DOHH2 (cell line): ENCODE data around the gene DPP6.

Experiments used
- H3F3A ChIP-seq: fragments of 200-600 bp; sonication (generic), shearing (Covaris generic); 2 replicates; pipeline ENCODE4 v1.6.0; 2016; ENCODE audit warnings: antibody characterized with exemption, mild to moderate bottlenecking; ENCODE audit not compliant: control insufficient read depth, insufficient read depth
- H3K27ac ChIP-seq: fragments of 200-600 bp; sonication (generic); 2 replicates; pipeline ENCODE4 v1.5.1; 2014; ENCODE audit warnings: low read depth, mild to moderate bottlenecking, low read length, moderate library complexity
- H3K27me3 ChIP-seq: fragments of 200-600 bp; sonication (generic); 2 replicates; pipeline ENCODE4 v1.6.1; 2014; ENCODE audit warnings: mild to moderate bottlenecking, low read length, mixed read lengths; ENCODE audit not compliant: control insufficient read depth
- H3K36me3 ChIP-seq: fragments of 200-600 bp; sonication (generic); 2 replicates; pipeline ENCODE4 v1.6.1; 2014; ENCODE audit warnings: mild to moderate bottlenecking, low read length, moderate library complexity, mixed read lengths; ENCODE audit not compliant: control insufficient read depth
- H3K4me1 ChIP-seq: fragments of 200-600 bp; sonication (generic); 2 replicates; pipeline ENCODE4 v1.6.1; 2014; ENCODE audit warnings: mild to moderate bottlenecking, low read length, mixed read lengths; ENCODE audit not compliant: control insufficient read depth
- H3K4me2 ChIP-seq: fragments of 200-600 bp; sonication (generic); 2 replicates; pipeline ENCODE4 v1.6.0; 2014; ENCODE audit warnings: mild to moderate bottlenecking, low read length, moderate library complexity
- H3K4me3 ChIP-seq: fragments of 200-600 bp; sonication (generic); 2 replicates; pipeline ENCODE4 v1.5.1; 2014; ENCODE audit warnings: mild to moderate bottlenecking, low read length, mixed read lengths
- H3K79me2 ChIP-seq: fragments of 200-600 bp; sonication (generic); 2 replicates; pipeline ENCODE4 v1.6.1; 2014; ENCODE audit warnings: mild to moderate bottlenecking, low read length, mixed read lengths; ENCODE audit not compliant: control insufficient read depth
- H3K9me2 ChIP-seq: fragments of 200-600 bp; sonication (generic); replicated peaks from 2 replicates; pipeline ENCODE4 v1.6.1; 2014; ENCODE audit warnings: mild to moderate bottlenecking, low read length, mixed read lengths; ENCODE audit not compliant: control insufficient read depth
- H3K9me3 ChIP-seq: fragments of 200-600 bp; sonication (generic); 2 replicates; pipeline ENCODE4 v1.6.1; 2014; ENCODE audit warnings: antibody characterized with exemption, low read length, mixed read lengths; ENCODE audit not compliant: control insufficient read depth, insufficient read depth
- H4K20me1 ChIP-seq: fragments of 200-600 bp; sonication (generic); 2 replicates; pipeline ENCODE4 v1.6.0; 2014; ENCODE audit warnings: low read depth, mild to moderate bottlenecking, antibody characterized with exemption, low read length, moderate library complexity; ENCODE audit not compliant: control insufficient read depth, insufficient read depth
- CTCF ChIP-seq: fragments of 200-600 bp; sonication (generic); IDR thresholded peaks from one replicate; pipeline ENCODE4 v1.5.1; 2014; ENCODE audit warnings: antibody characterized with exemption, mild to moderate bottlenecking, low read depth, low read length; ENCODE audit not compliant: poor library complexity, severe bottlenecking
- EZH2phosphoT487 ChIP-seq: fragments of 200-600 bp; sonication (generic); IDR thresholded peaks from 2 replicates; pipeline ENCODE4 v1.6.1; 2017; ENCODE audit warnings: borderline replicate concordance, mild to moderate bottlenecking, antibody characterized with exemption, low read length, moderate library complexity, mixed read lengths

DPP6 gene

GRCh38 chr7:154633641-154634040 lies 581.4 kb downstream of the DPP6 start:
- Histone ChIP-seq H3K79me2 (no peaks in the 10 kb centered on the region), H3K4me2 (no peak overlapping the region), H3K9me3 (no peaks in the 10 kb centered on the region)

GRCh38 chr7:154638286-154638685 lies 586.1 kb downstream of the DPP6 start:
- H3K27me3 ChIP-seq, result no peaks in the 10 kb centered on the region
- H3K4me1 ChIP-seq, result no peaks in the 10 kb centered on the region
- no peaks in the 10 kb centered on the region for H3K36me3 ChIP-seq
- no peak for TF ChIP-seq EZH2phosphoT487
- no peak for TF ChIP-seq CTCF
- no peaks in the 10 kb centered on the region for H3K9me2 ChIP-seq
- no peak overlapping the region for H3K4me3 ChIP-seq
- no peaks in the 10 kb centered on the region for H3K79me2 ChIP-seq
- H3F3A ChIP-seq, result no peaks in the 10 kb centered on the region
- H3K4me2 ChIP-seq, result no peak overlapping the region
- no peaks in the 10 kb centered on the region for H3K9me3 ChIP-seq
- no peak overlapping the region for H3K27ac ChIP-seq
- H4K20me1 ChIP-seq, result no peaks in the 10 kb centered on the region

More at GRCh38 chr7:154633641-154634040, 581.4 kb downstream of the DPP6 start:
- no peaks in the 10 kb centered on the region for H3K36me3 ChIP-seq
- TF ChIP-seq EZH2phosphoT487 (no peak), CTCF (no peak)
- H3K27ac ChIP-seq, result no peak overlapping the region
- no peaks in the 10 kb centered on the region for H3K9me2 ChIP-seq
- no peak overlapping the region for H3K4me3 ChIP-seq
- H3F3A ChIP-seq, result no peaks in the 10 kb centered on the region
- H3K27me3 ChIP-seq, result no peaks in the 10 kb centered on the region
- H4K20me1 ChIP-seq, result no peaks in the 10 kb centered on the region
- H3K4me1 ChIP-seq, result no peaks in the 10 kb centered on the region

GRCh38 chr7:154640266-154640865 lies 588.2 kb downstream of the DPP6 start:
- no peaks in the 10 kb centered on the region for H3K9me2 ChIP-seq
- TF ChIP-seq EZH2phosphoT487 (no peak), CTCF (peak; percentile 21)
- H3F3A ChIP-seq, result no peaks in the 10 kb centered on the region
- no peaks in the 10 kb centered on the region for H3K36me3 ChIP-seq
- no peak overlapping the region for H3K4me2 ChIP-seq
- no peak overlapping the region for H3K4me3 ChIP-seq
- no peaks in the 10 kb centered on the region for H3K9me3 ChIP-seq
- no peaks in the 10 kb centered on the region for H3K27me3 ChIP-seq
- H4K20me1 ChIP-seq, result no peaks in the 10 kb centered on the region
- no peaks in the 10 kb centered on the region for H3K4me1 ChIP-seq
- H3K79me2 ChIP-seq, result no peaks in the 10 kb centered on the region
- H3K27ac ChIP-seq, result no peak overlapping the region
